Hepatocyte (in vitro differentiated cells): ENCODE results near the gene CCDC88C. TPM values are rescaled to one million over a fixed set of nuclear protein-coding genes. Genes with fewer than 3 reads are reported as not detected.

Experiments used
- DNase-seq: peaks from one replicate; pipeline ENCODE4 v3.0.0-alpha.2; 2016; ENCODE audit warnings: low spot score
- H2AFZ ChIP-seq: fragments of 200-600 bp; sonication (generic); 2 replicates; pipeline ENCODE4 v1.6.0; 2016; ENCODE audit warnings: antibody characterized with exemption, mild to moderate bottlenecking
- H3K27ac ChIP-seq: fragments of 200-600 bp; sonication (generic); 2 replicates; pipeline ENCODE4 v1.5.1; 2016; ENCODE audit warnings: mild to moderate bottlenecking
- H3K27me3 ChIP-seq: fragments of 200-600 bp; sonication (generic); 2 replicates; pipeline ENCODE4 v1.6.1; 2016
- H3K36me3 ChIP-seq: fragments of 200-600 bp; sonication (generic); replicated peaks from 2 replicates; pipeline ENCODE4 v1.5.1; 2016; ENCODE audit warnings: low read depth; ENCODE audit not compliant: insufficient read depth
- H3K4me1 ChIP-seq: fragments of 200-600 bp; sonication (generic); 2 replicates; pipeline ENCODE4 v1.5.1; 2016; ENCODE audit warnings: mild to moderate bottlenecking, moderate library complexity; ENCODE audit not compliant: insufficient read depth
- H3K4me2 ChIP-seq: fragments of 200-600 bp; sonication (generic); 2 replicates; pipeline ENCODE4 v1.6.0; 2016
- H3K4me3 ChIP-seq: fragments of 200-600 bp; sonication (generic); 2 replicates; pipeline ENCODE4 v1.5.1; 2016; ENCODE audit warnings: mild to moderate bottlenecking
- H3K79me2 ChIP-seq: fragments of 200-600 bp; sonication (generic); 2 replicates; pipeline ENCODE4 v1.6.0; 2017; ENCODE audit warnings: mild to moderate bottlenecking
- H3K9me2 ChIP-seq: fragments of 200-600 bp; sonication (generic); replicated peaks from 2 replicates; pipeline ENCODE4 v1.6.0; 2017; ENCODE audit warnings: mild to moderate bottlenecking; ENCODE audit not compliant: insufficient read depth
- H3K9me3 ChIP-seq: fragments of 200-600 bp; sonication (generic); 2 replicates; pipeline ENCODE4 v1.5.1; 2016; ENCODE audit warnings: low read depth, mild to moderate bottlenecking
- H4K20me1 ChIP-seq: fragments of 200-600 bp; sonication (generic); 2 replicates; pipeline ENCODE4 v1.6.0; 2016; ENCODE audit warnings: mild to moderate bottlenecking; ENCODE audit not compliant: insufficient read depth, poor library complexity, severe bottlenecking
- EZH2 ChIP-seq: fragments of 200-600 bp; sonication (generic); IDR thresholded peaks from 2 replicates; pipeline ENCODE4 v1.6.1; 2016; ENCODE audit warnings: antibody characterized with exemption, mild to moderate bottlenecking, borderline replicate concordance
- EZH2phosphoT487 ChIP-seq: fragments of 200-600 bp; sonication (generic); IDR thresholded peaks from one replicate; pipeline ENCODE4 v1.6.1; 2018; ENCODE audit warnings: antibody characterized with exemption, mild to moderate bottlenecking, low read depth, moderate library complexity; ENCODE audit not compliant: unreplicated experiment, severe bottlenecking
- WGBS: methylation state at CpG from one replicate; pipeline ENCODE4 v1.1.6; 2016; ENCODE audit warnings: low lambda C conversion rate; ENCODE audit errors: missing lambda C conversion rate; 5-methylcytosine and 5-hydroxymethylcytosine counted together
- polyA plus RNA-seq: library from polyadenylated mRNA; unstranded; fragments of >200 nt; fragmentation: Nextera tagmentation; extraction: Ambion mirVana; gene quantifications from 2 replicates; pipeline ENCODE4 v1.2.1, GENCODE V29; 2016
- total RNA-seq: library from RNA; depleted of rRNA; stranded (reverse); fragments of >200 nt; gene quantifications from 2 replicates; pipeline ENCODE4 v1.2.3, GENCODE V29; 2014
- TF ChIP-seq, protein P1 (sequence below): fragments of 200-600 bp; sonication (generic); IDR thresholded peaks from 2 replicates; pipeline ENCODE4 v1.5.1; 2016; ENCODE audit warnings: antibody characterized with exemption, mild to moderate bottlenecking; ENCODE audit not compliant: poor library complexity

CCDC88C gene
- total and polyA plus RNA-seq, 2 experiments from 2014 or later: 5.9 to 11.3 TPM

DNA sequence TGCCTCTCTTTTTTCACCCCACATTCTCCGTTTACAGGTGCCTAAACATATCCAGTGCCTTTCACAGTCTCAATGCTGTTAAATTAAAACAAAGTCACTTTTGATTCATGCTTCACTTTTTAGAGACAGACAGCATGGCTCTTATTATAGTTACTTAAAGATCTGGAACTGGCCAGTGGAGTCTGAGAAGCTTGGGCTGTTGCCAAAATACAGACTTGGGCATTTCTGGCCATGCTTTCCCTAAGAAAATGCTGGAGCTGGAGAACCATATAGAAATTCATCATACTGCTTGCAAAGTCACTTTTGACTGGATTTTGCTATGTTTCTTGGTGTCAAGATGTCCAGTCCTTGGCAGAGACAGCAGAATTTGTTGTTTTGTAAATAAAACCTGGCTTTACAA, 161.0 kb downstream of the CCDC88C start:
- H3K4me3 ChIP-seq: no peak overlapping the region
- no peaks in the 10 kb centered on the region for H3K79me2 ChIP-seq
- H3K9me2 ChIP-seq: no peaks in the 10 kb centered on the region
- H4K20me1 ChIP-seq: no peaks in the 10 kb centered on the region
- H3K9me3 ChIP-seq: no peaks in the 10 kb centered on the region
- no peaks in the 10 kb centered on the region for H3K36me3 ChIP-seq
- TF ChIP-seq EZH2phosphoT487 (no peak), EZH2 (no peak)
- TF ChIP-seq, protein P1, sequence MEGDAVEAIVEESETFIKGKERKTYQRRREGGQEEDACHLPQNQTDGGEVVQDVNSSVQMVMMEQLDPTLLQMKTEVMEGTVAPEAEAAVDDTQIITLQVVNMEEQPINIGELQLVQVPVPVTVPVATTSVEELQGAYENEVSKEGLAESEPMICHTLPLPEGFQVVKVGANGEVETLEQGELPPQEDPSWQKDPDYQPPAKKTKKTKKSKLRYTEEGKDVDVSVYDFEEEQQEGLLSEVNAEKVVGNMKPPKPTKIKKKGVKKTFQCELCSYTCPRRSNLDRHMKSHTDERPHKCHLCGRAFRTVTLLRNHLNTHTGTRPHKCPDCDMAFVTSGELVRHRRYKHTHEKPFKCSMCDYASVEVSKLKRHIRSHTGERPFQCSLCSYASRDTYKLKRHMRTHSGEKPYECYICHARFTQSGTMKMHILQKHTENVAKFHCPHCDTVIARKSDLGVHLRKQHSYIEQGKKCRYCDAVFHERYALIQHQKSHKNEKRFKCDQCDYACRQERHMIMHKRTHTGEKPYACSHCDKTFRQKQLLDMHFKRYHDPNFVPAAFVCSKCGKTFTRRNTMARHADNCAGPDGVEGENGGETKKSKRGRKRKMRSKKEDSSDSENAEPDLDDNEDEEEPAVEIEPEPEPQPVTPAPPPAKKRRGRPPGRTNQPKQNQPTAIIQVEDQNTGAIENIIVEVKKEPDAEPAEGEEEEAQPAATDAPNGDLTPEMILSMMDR: no peak
- H3K4me2 ChIP-seq: no peak overlapping the region
- WGBS: 72% methylated on average over 1 of the region's 1 CpG
- H3K4me1 ChIP-seq: peaks cover 6% of the 10 kb centered on the region
- H3K27me3 ChIP-seq: peaks cover 15% of the 10 kb centered on the region
- no peak overlapping the region for H2AFZ ChIP-seq
- H3K27ac ChIP-seq: no peak overlapping the region
- DNase-seq: peak; percentile 35

- TF ChIP-seq, protein P1: no peak
- TF ChIP-seq EZH2phosphoT487 (no peak), EZH2 (no peak)
- Histone ChIP-seq H3K4me2 (no peak overlapping the region), H2AFZ (no peak overlapping the region), H3K9me2 (no peaks in the 10 kb centered on the region), H3K9me3 (no peaks in the 10 kb centered on the region), H4K20me1 (no peaks in the 10 kb centered on the region), H3K36me3 (no peaks in the 10 kb centered on the region), H3K27ac (no peak overlapping the region), H3K4me1 (peaks cover 7% of the 10 kb centered on the region), H3K27me3 (peaks cover 15% of the 10 kb centered on the region), H3K79me2 (no peaks in the 10 kb centered on the region), H3K4me3 (no peak overlapping the region)
- DNase-seq: no peak
- WGBS: 84% methylated on average over 9 of the region's 9 CpGs
Measured at GRCh38 chr14:91255026-91255695, 162.5 kb downstream of the CCDC88C start.

DNA sequence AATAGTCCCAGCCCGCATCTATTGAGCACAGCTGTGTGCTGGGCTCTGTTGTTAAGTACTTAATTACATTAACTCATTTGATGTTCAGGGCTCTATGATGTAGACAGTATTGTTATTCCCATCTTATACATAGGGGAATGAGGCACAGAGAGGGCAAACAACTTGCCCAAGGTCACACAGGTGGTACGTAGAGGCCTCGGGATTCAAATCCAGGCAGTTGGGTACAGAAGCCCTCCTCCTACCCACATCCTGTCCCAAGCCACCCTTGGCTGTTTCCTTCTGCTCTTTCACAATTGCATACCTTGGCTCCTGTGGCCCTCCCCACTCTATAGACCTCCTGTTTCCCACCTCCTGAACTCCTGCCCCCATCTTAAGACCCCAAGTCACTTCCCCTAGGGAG, 163.2 kb downstream of the CCDC88C start:
- no peak overlapping the region for H3K4me3 ChIP-seq
- H3K4me1 ChIP-seq: peaks cover 11% of the 10 kb centered on the region
- no peak overlapping the region for H3K27ac ChIP-seq
- no peaks in the 10 kb centered on the region for H3K36me3 ChIP-seq
- H4K20me1 ChIP-seq: no peaks in the 10 kb centered on the region
- TF ChIP-seq, protein P1: no peak
- TF ChIP-seq EZH2 (no peak), EZH2phosphoT487 (no peak)
- H2AFZ ChIP-seq: no peak overlapping the region
- no peak for DNase-seq
- peaks cover 15% of the 10 kb centered on the region for H3K27me3 ChIP-seq
- no peaks in the 10 kb centered on the region for H3K9me3 ChIP-seq
- 87% methylated on average over 3 of the region's 3 CpGs for WGBS
- no peaks in the 10 kb centered on the region for H3K79me2 ChIP-seq
- no peak overlapping the region for H3K4me2 ChIP-seq
- H3K9me2 ChIP-seq: no peaks in the 10 kb centered on the region
